GM23338 (cell line): ENCODE data around the gene ADGRL1. TPM values are rescaled to one million over a fixed set of nuclear protein-coding genes. Genes with fewer than 3 reads are reported as not detected.

Experiments
- ATAC-seq: fragments of 200-7000 bp; cut with Tn5 transposase; 3 replicates; pipeline ENCODE4 v1.9.1; 2020
- DNase-seq: peaks from one replicate; pipeline ENCODE4 v3.0.0-alpha.2; 2015; ENCODE audit warnings: low spot score
- H2AFZ ChIP-seq: fragments of 200-600 bp; sonication (generic); 2 replicates; pipeline ENCODE4 v1.8.0; 2016; ENCODE audit warnings: antibody characterized with exemption, mild to moderate bottlenecking, moderate library complexity
- H3F3A ChIP-seq: fragments of 200-600 bp; sonication (generic); replicated peaks from 2 replicates; pipeline ENCODE4 v1.8.0; 2017; ENCODE audit warnings: antibody characterized with exemption, mixed run types, low read depth
- H3K27ac ChIP-seq: fragments of 200-600 bp; sonication (generic); 2 replicates; pipeline ENCODE4 v1.6.1; 2016; ENCODE audit warnings: low read depth
- H3K27me3 ChIP-seq: fragments of 200-600 bp; sonication (generic); 2 replicates; pipeline ENCODE4 v1.8.0; 2016; ENCODE audit warnings: mild to moderate bottlenecking, mixed run types, moderate library complexity; ENCODE audit not compliant: insufficient read depth
- H3K36me3 ChIP-seq: fragments of 200-600 bp; sonication (generic); 2 replicates; pipeline ENCODE4 v1.8.0; 2016; ENCODE audit warnings: mild to moderate bottlenecking; ENCODE audit not compliant: insufficient read depth
- H3K4me1 ChIP-seq: fragments of 200-600 bp; sonication (generic); 2 replicates; pipeline ENCODE4 v1.8.0; 2016; ENCODE audit warnings: mild to moderate bottlenecking, moderate library complexity; ENCODE audit not compliant: insufficient read depth
- H3K4me2 ChIP-seq: fragments of 200-600 bp; sonication (generic); 2 replicates; pipeline ENCODE4 v1.7.1; 2017; ENCODE audit warnings: mixed run types
- H3K4me3 ChIP-seq: fragments of 200-600 bp; sonication (generic); 2 replicates; pipeline ENCODE4 v1.6.1; 2016; ENCODE audit warnings: mixed run types
- H3K79me2 ChIP-seq: fragments of 200-600 bp; sonication (generic); replicated peaks from 2 replicates; pipeline ENCODE4 v1.8.0; 2017; ENCODE audit warnings: mild to moderate bottlenecking; ENCODE audit not compliant: insufficient read depth
- H3K9me2 ChIP-seq: fragments of 200-600 bp; sonication (generic); 2 replicates; pipeline ENCODE4 v1.8.0; 2017; ENCODE audit not compliant: insufficient read depth
- H4K20me1 ChIP-seq: fragments of 200-600 bp; sonication (generic); replicated peaks from 2 replicates; pipeline ENCODE4 v1.8.0; 2017; ENCODE audit warnings: mild to moderate bottlenecking; ENCODE audit not compliant: insufficient read depth
- H3K27ac Mint-ChIP-seq: 2 replicates; pipeline ENCODE4 v1.8.0; 2020; ENCODE audit warnings: inconsistent platforms, mild to moderate bottlenecking, moderate library complexity, mixed read lengths
- H3K27me3 Mint-ChIP-seq: 3 replicates; pipeline ENCODE4 v1.8.0; 2022; ENCODE audit warnings: low read depth, mild to moderate bottlenecking, moderate library complexity, mixed read lengths, inconsistent platforms; ENCODE audit not compliant: insufficient read depth, poor library complexity
- H3K36me3 Mint-ChIP-seq: 3 replicates; pipeline ENCODE4 v1.8.0; 2021; ENCODE audit warnings: low read depth, mild to moderate bottlenecking, inconsistent platforms, moderate library complexity, mixed read lengths
- H3K4me1 Mint-ChIP-seq: 3 replicates; pipeline ENCODE4 v1.8.0; 2020; ENCODE audit warnings: mild to moderate bottlenecking, inconsistent platforms, mixed read lengths
- H3K4me3 Mint-ChIP-seq: 3 replicates; pipeline ENCODE4 v1.8.0; 2021; ENCODE audit warnings: moderate library complexity, mild to moderate bottlenecking, inconsistent platforms, mixed read lengths
- H3K9me3 Mint-ChIP-seq: 3 replicates; pipeline ENCODE4 v1.8.0; 2020; ENCODE audit warnings: moderate library complexity, mild to moderate bottlenecking, inconsistent platforms, mixed read lengths
- EZH2phosphoT487 ChIP-seq: fragments of 200-600 bp; sonication (generic); IDR thresholded peaks from one replicate; pipeline ENCODE4 v1.8.1; 2018; ENCODE audit warnings: antibody characterized with exemption; ENCODE audit not compliant: unreplicated experiment
- JUNB ChIP-seq: IDR thresholded peaks from one replicate; pipeline ENCODE4 v1.6.1; 2016; ENCODE audit warnings: antibody characterized with exemption; ENCODE audit not compliant: unreplicated experiment
- NANOG ChIP-seq: IDR thresholded peaks from 2 replicates; pipeline ENCODE4 v1.6.1; 2016; ENCODE audit warnings: antibody characterized with exemption, borderline replicate concordance
- POLR2AphosphoS5 ChIP-seq: IDR thresholded peaks from 2 replicates; pipeline ENCODE4 v1.6.1; 2016; ENCODE audit warnings: antibody characterized with exemption, low read depth
- STAT1 ChIP-seq: IDR thresholded peaks from one replicate; pipeline ENCODE4 v1.6.1; 2016; ENCODE audit warnings: antibody characterized with exemption; ENCODE audit not compliant: unreplicated experiment
- polyA plus RNA-seq: library from polyadenylated mRNA; unstranded; fragments of >200 nt; fragmentation: Nextera tagmentation; extraction: Ambion mirVana; gene quantifications from 2 replicates; pipeline ENCODE4 v1.2.1, GENCODE V29; 2016
- total RNA-seq: library from RNA; depleted of rRNA; stranded (reverse); fragments of >200 nt; shearing (Covaris generic); gene quantifications from 2 replicates; pipeline ENCODE4 v1.2.3, GENCODE V29; 2014
- TF ChIP-seq, protein P1 (sequence below): fragments of 250-450 bp; sonication (Bioruptor Pico); IDR thresholded peaks from 2 replicates; pipeline ENCODE4 v1.5.0; 2020; ENCODE audit warnings: mild to moderate bottlenecking, moderate library complexity
- TF ChIP-seq, protein P2 (sequence below): IDR thresholded peaks from 2 replicates; pipeline ENCODE4 v1.6.1; 2016; ENCODE audit warnings: antibody characterized with exemption

The ADGRL1 gene
- total and polyA plus RNA-seq, 2 experiments from 2014 or later: 20.6 to 100 TPM

GRCh38 chr19:14102102-14102696 lies 103.8 kb downstream of the ADGRL1 start:
- Mint-ChIP-seq H3K36me3 (peaks cover 3% of the 10 kb centered on the region; the same call in 2 of the 3 replicates), H3K27me3 (no peaks in the 10 kb centered on the region), H3K4me1 (no peaks in the 10 kb centered on the region), H3K9me3 (no peaks in the 10 kb centered on the region), H3K27ac (no peak overlapping the region), H3K4me3 (no peak overlapping the region)
- Histone ChIP-seq H3K36me3 (no peaks in the 10 kb centered on the region), H3F3A (0 out of 2 replicates have a peak, but pooled peaks cover 5% of the 10 kb centered on the region), H3K79me2 (no peaks in the 10 kb centered on the region), H3K4me3 (no peak overlapping the region), H3K4me1 (no peaks in the 10 kb centered on the region), H3K9me2 (no peaks in the 10 kb centered on the region), H4K20me1 (no peaks in the 10 kb centered on the region), H3K27ac (no peak overlapping the region), H3K27me3 (no peaks in the 10 kb centered on the region), H2AFZ (no peak overlapping the region), H3K4me2 (no peak overlapping the region)
- no peak for DNase-seq
- ATAC-seq: no peak
- no peak for TF ChIP-seq EZH2phosphoT487
- TF ChIP-seq, protein P1, sequence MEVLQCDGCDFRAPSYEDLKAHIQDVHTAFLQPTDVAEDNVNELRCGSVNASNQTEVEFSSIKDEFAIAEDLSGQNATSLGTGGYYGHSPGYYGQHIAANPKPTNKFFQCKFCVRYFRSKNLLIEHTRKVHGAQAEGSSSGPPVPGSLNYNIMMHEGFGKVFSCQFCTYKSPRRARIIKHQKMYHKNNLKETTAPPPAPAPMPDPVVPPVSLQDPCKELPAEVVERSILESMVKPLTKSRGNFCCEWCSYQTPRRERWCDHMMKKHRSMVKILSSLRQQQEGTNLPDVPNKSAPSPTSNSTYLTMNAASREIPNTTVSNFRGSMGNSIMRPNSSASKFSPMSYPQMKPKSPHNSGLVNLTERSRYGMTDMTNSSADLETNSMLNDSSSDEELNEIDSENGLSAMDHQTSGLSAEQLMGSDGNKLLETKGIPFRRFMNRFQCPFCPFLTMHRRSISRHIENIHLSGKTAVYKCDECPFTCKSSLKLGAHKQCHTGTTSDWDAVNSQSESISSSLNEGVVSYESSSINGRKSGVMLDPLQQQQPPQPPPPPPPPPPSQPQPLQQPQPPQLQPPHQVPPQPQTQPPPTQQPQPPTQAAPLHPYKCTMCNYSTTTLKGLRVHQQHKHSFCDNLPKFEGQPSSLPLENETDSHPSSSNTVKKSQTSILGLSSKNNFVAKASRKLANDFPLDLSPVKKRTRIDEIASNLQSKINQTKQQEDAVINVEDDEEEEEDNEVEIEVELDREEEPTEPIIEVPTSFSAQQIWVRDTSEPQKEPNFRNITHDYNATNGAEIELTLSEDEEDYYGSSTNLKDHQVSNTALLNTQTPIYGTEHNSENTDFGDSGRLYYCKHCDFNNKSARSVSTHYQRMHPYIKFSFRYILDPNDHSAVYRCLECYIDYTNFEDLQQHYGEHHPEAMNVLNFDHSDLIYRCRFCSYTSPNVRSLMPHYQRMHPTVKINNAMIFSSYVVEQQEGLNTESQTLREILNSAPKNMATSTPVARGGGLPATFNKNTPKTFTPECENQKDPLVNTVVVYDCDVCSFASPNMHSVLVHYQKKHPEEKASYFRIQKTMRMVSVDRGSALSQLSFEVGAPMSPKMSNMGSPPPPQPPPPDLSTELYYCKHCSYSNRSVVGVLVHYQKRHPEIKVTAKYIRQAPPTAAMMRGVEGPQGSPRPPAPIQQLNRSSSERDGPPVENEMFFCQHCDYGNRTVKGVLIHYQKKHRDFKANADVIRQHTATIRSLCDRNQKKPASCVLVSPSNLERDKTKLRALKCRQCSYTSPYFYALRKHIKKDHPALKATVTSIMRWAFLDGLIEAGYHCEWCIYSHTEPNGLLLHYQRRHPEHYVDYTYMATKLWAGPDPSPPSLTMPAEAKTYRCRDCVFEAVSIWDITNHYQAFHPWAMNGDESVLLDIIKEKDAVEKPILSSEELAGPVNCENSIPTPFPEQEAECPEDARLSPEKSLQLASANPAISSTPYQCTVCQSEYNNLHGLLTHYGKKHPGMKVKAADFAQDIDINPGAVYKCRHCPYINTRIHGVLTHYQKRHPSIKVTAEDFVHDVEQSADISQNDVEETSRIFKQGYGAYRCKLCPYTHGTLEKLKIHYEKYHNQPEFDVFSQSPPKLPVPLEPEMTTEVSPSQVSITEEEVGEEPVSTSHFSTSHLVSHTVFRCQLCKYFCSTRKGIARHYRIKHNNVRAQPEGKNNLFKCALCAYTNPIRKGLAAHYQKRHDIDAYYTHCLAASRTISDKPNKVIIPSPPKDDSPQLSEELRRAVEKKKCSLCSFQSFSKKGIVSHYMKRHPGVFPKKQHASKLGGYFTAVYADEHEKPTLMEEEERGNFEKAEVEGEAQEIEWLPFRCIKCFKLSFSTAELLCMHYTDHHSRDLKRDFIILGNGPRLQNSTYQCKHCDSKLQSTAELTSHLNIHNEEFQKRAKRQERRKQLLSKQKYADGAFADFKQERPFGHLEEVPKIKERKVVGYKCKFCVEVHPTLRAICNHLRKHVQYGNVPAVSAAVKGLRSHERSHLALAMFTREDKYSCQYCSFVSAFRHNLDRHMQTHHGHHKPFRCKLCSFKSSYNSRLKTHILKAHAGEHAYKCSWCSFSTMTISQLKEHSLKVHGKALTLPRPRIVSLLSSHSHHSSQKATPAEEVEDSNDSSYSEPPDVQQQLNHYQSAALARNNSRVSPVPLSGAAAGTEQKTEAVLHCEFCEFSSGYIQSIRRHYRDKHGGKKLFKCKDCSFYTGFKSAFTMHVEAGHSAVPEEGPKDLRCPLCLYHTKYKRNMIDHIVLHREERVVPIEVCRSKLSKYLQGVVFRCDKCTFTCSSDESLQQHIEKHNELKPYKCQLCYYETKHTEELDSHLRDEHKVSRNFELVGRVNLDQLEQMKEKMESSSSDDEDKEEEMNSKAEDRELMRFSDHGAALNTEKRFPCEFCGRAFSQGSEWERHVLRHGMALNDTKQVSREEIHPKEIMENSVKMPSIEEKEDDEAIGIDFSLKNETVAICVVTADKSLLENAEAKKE (CRISPR knock-in tag): no peak
- no peak for TF ChIP-seq POLR2AphosphoS5
- TF ChIP-seq, protein P2, sequence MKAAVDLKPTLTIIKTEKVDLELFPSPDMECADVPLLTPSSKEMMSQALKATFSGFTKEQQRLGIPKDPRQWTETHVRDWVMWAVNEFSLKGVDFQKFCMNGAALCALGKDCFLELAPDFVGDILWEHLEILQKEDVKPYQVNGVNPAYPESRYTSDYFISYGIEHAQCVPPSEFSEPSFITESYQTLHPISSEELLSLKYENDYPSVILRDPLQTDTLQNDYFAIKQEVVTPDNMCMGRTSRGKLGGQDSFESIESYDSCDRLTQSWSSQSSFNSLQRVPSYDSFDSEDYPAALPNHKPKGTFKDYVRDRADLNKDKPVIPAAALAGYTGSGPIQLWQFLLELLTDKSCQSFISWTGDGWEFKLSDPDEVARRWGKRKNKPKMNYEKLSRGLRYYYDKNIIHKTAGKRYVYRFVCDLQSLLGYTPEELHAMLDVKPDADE: no peak
- TF ChIP-seq NANOG: no peak
- no peak for TF ChIP-seq JUNB
- no peak for TF ChIP-seq STAT1
